GM21423 (cell line): Measurements from ENCODE around the gene DCP2.

ENCODE experiments used
- ATAC-seq: cut with Tn5 transposase; IDR thresholded peaks from one replicate; pipeline ENCODE4 v1.9.1; 2021; ENCODE audit warnings: mild to moderate bottlenecking, moderate library complexity; ENCODE audit not compliant: unreplicated experiment

The DCP2 gene

GRCh38 chr5:112965733-112966306 is 10.8 kb upstream of the DCP2 start:
- ATAC-seq = no peak

- no peak for ATAC-seq
Observed at GRCh38 chr5:112967520-112968083, 9.0 kb upstream of the DCP2 start.

GRCh38 chr5:112968411-112969106 is 8.0 kb upstream of the DCP2 start:
- ATAC-seq = no peak

- ATAC-seq = no peak
Observed at GRCh38 chr5:112971276-112971675, 5.3 kb upstream of the DCP2 start.

- no peak for ATAC-seq
Observed at GRCh38 chr5:112973036-112973435, 3.6 kb upstream of the DCP2 start.

GRCh38 chr5:112973904-112974303 is 2.7 kb upstream of the DCP2 start:
- ATAC-seq = no peak

GRCh38 chr5:112974901-112975300 is 1.7 kb upstream of the DCP2 start:
- no peak for ATAC-seq

- peak; percentile 17 for ATAC-seq
Observed at GRCh38 chr5:112975721-112976431, 722 bp upstream of the DCP2 start.

GRCh38 chr5:112977440-112977861 is 853 bp downstream of the DCP2 start:
- no peak for ATAC-seq

- ATAC-seq = no peak
Observed at GRCh38 chr5:112978836-112979235, 2.2 kb downstream of the DCP2 start.

GRCh38 chr5:112979723-112980122 is 3.1 kb downstream of the DCP2 start:
- ATAC-seq = no peak

GRCh38 chr5:112983363-112983762 is 6.8 kb downstream of the DCP2 start:
- ATAC-seq = no peak

GRCh38 chr5:112986224-112986623 is 9.6 kb downstream of the DCP2 start:
- ATAC-seq = no peak

- ATAC-seq = peak; percentile 90
Observed at GRCh38 chr5:112995764-112996618, 19.4 kb downstream of the DCP2 start.

GRCh38 chr5:112996830-112997374 is 20.3 kb downstream of the DCP2 start:
- no peak for ATAC-seq

- no peak for ATAC-seq
Observed at GRCh38 chr5:112998296-112998695, 21.7 kb downstream of the DCP2 start.

GRCh38 chr5:113000466-113000865 is 23.9 kb downstream of the DCP2 start:
- no peak for ATAC-seq

- no peak for ATAC-seq
Observed at GRCh38 chr5:113002423-113002822, 25.8 kb downstream of the DCP2 start.

- ATAC-seq = no peak
Observed at GRCh38 chr5:113003763-113004162, 27.2 kb downstream of the DCP2 start.

GRCh38 chr5:113005454-113005853 is 28.9 kb downstream of the DCP2 start:
- ATAC-seq = no peak
